NCI-H82 (cell line): ENCODE results near the gene JADE2.
A peak's percentile ranks its signal among the peaks of the same experiment; 100 is the strongest.
"Not testable (repeated sequence)": the region's sequence is repeated elsewhere in the genome, so short reads cannot be mapped to it uniquely, and the experiment has no call there.

Experiments used
- DNase-seq: peaks from one replicate; lab custom pipeline; 2025; lab: John Stamatoyannopoulos, UW

JADE2 gene

DNA sequence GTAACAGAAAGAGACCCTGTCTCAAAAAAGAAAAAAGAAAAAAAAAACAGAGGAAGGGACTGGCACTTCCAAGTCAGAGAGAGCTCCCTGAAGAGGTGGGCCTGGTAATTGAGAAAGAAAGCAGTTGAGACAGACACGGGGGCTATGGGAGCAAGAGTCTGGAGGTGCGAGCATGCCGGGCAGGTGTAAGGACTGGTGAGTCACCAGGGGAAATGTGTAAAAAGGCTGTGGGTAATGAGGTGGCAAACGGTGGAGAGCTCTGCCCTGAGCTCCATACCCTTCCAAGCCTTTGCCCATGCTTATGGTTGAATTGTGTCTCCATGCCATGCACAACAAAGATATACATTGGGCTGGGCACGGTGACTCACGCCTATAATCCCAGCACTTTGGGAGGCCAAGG, 18.0 kb upstream of the JADE2 start:
- no peak for DNase-seq

DNA sequence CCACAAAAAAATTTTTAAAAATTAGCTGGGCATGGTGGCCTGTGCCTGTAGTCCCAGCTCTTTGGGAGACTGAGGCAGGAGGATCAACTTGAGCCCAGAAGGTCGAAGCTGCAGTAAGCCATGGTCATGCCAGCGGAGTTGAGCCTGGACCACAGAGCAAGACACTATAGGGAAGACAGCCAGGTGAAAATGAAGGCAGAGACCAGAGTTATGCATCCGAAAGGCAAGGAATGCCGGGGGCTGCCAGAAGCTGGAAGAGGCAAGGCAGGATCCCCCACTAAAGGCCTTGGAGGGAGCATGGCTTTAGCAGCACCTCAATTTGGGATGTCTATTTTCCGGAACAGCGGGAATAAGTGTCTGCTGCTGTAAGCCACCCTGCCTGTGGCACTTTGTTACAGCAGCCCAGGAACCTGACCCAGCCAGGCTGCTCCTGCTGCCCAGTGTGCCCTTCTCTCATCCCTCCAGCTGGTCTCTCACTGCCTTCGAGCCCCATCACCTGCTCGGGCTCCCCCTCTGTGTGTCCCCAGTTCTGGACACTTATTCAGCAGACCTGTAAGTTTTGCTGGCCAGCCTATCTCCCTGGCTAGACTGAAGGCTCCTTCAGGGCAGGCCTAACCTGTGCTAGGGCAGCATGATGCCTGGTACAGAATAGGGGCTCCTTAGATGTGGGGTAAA, 16.8 kb upstream of the JADE2 start:
- DNase-seq = no peak

DNA sequence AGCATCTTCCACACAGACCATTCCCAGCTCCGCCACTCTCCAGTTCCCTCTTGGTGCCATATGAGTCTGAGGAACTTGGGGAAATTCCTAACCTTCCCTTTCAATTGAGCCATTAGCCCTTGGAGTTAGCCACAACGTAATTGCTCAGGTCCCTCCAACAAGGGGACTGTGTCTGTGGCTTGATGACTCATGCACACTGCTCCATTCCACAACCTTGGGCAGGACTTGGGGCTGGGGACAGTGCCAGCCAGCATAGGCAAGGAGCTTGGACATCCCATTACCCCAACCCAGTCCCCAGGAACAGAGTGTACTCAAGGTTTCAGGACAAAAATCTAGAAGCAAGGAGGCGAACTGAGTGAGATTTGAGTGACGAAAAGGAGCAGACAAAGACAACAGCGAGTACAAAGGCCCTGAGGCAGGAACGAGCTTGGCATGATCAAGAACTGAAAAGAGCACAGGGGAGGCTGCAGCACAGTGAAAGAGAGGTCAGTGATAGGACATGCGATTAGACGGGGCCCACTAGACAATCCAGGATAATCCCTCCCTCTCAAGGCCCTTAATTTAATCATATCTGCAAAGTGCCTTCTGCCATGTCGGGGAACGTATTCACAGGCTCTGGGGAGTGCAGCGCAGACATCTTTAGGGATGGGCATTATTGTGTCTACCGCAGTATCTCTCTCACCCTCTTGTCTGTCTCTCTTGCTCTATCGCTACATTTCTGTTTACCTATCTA, 16.0 kb upstream of the JADE2 start:
- DNase-seq = peak; percentile 98

DNA sequence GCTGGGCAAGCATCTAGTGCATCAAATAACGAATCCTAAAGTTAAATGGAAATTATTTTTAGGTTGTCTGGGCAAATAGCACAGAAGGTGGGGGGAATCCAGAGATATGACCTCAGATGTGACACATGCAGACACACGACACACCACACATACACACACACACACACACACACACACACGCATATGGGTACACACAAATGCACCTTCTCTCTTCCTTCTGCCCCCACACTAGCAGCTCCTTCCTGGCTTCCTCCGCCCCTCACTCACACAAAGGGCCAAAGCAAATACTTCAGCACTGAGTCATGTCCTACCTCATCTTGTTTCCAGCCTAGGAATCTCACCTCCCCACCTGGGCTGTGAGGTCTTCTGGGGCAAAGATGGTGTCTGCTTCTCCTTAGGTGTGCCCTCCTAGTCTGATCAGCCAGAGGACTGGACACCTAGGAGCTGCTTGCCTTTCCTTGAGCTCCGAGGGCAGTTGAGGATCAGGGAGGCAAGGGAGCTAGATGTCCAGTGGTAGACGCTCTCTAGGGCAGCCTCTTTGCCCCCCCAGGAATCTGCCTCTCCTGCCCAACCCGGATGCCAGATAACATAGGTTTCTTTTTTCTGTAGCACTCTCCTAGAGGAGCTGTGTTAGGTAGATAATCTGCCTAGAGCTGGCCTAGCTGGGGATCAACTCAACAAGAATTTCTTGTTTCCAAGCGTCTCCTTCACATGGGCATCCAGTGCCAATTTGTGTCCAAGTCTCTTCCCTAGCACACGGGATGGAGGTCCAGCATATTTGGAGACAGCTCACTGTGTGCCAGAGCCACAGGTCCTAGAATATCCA, 14.3 kb upstream of the JADE2 start:
- DNase-seq = no peak

DNA sequence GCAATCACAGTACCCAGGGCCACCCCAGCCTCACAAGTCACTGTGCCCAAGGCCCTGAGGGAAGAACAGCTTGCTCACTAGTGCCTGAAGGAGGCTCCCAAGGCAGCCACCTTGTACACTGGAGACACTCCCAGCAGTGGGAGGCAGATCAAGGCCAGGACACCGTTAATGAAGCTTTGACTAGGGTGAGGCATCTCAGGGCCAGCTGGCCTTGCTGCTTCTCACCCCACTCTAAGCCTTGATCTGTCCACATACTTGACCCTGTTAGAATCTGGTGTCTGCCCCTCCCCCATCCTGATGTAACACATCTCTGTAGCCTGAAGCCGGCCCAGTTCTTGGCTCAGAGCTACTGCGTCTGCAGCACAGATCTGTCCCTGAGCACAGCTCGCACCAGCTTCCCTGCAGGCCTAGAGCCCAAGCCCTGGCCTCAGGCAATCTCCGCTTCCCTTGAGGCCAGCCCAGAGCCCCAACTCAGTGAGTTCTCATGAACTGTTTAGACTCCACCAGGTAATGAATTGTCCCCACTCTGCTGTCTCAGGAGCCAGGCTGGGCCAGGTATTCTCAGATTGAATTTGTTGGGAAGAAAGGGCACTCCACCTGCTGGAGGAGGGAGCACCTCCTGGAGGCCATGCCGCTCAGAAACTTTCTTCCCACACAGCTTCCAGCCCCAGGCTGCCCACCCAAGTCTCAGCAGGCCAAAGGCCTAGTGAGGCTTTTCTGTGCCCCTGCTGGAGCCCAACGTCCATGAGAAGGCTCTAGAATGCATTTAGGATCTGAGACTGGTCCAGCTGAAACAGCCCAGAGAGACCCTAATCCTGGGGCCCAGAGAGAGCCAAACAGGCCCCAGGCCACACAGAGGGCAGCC, 13.4 kb upstream of the JADE2 start:
- DNase-seq = peak; percentile 87

DNA sequence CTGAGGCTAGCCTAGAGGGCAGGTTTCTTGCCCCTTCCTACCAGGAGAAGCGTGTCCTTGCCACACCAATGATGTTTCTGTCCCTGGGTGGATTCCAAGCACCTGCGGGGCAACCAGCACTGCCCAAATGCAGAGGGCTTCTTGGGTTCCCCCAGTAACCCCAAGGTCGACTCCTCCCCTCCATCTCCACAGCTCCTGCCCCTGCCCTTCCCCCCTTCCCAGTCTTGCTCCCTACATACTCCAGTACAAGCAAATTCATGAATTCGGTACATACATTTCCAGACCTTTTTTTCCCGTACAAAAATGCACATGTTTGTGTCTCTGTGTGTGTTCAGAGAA, 12.8 kb upstream of the JADE2 start:
- DNase-seq = peak; percentile 27

DNA sequence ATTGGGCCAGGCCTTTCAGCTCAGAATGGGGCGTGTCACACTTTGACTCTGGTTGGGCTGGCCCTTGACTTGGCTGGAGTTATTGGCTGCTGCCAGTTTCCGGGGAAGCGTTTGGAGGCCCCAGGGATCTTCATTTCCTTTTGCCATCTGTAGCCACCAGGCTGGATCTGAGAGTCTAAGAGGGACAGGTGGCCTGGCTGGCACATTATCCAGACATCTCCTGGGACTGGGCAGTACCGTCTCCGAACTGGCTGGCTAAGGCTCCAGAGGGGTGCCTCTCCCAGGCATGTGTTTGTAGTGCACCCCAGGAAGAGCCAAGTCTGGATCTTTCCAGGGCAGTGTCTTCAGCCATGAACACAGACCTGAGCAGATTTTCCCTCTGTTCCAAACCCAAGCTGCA, 9.7 kb upstream of the JADE2 start:
- DNase-seq = peak; percentile 33

DNA sequence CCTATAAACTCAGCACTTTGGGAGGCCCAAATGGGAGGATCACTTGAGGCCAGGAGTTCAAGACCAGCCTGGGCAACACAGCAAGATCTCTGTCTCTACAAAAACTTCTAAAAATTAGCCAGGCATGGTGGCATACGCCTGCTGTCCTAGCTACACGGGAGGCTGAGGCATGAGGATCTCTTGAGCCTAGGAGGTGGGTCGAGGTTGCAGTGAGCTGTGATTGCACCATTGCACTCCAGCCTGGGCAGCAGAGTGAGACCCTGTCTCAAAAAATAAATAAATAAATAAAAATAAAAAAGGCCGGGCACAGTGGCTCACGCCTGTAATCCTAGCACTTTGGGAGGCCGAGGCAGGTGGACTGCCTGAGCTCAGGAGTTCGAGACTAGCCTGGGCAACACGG, 8.5 kb upstream of the JADE2 start:
- DNase-seq = not testable (repeated sequence)

DNA sequence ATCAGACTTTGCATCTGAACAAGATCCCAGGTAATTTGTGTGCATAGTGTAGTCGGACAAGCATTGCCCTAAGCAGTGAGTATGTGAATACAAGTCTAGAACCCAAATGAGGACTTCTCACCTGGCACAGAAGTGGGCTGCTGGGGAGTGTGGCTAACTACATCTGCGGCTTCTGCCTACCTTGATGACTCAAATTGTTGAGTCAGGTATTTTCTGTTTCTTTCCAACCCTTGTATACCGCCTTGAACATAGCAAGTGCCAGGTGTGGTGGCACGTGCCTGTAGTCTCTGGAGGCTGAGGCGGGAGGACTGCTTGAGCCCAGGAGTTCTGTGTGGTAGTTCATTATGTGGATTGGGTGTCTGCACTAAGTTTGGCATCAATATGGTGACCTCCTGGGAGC, 7.9 kb upstream of the JADE2 start:
- DNase-seq = no peak

DNA sequence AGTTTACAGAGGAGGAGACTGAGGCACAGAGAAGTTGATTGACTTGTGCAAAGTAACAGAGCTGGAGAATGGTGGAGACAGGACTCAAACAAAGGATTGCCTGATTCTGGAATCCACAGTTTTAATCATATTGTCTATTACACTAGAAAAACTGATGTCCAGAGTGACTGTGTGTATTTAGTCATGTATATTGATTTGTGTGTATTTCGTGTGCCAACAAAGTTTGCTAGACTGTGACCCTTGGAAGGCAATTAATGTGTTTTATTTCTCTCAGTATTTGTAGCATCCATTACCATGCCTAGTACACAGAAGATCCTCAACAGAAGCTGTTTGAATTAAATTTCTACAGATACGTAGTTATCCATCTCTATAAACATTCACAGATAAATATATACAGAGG, 5.5 kb upstream of the JADE2 start:
- DNase-seq = no peak

DNA sequence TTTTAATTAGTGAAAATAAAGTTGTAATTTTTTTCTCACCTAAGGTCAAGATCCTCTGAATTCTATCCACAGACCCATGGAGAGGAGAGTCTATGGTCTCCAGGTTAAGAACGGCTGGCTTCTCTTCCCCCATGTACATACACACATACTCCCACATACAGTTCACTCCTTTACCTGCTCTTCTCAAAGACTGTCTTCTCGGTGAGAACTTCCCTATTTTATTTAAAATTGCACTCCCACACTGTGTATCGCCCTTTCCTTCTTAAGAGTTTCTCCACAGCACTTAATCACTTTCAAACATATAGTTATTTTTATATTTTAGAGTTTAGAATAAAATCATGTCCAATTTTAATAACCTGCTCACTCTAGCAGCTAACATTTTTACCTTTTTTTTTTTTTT, 3.6 kb upstream of the JADE2 start:
- no peak for DNase-seq

DNA sequence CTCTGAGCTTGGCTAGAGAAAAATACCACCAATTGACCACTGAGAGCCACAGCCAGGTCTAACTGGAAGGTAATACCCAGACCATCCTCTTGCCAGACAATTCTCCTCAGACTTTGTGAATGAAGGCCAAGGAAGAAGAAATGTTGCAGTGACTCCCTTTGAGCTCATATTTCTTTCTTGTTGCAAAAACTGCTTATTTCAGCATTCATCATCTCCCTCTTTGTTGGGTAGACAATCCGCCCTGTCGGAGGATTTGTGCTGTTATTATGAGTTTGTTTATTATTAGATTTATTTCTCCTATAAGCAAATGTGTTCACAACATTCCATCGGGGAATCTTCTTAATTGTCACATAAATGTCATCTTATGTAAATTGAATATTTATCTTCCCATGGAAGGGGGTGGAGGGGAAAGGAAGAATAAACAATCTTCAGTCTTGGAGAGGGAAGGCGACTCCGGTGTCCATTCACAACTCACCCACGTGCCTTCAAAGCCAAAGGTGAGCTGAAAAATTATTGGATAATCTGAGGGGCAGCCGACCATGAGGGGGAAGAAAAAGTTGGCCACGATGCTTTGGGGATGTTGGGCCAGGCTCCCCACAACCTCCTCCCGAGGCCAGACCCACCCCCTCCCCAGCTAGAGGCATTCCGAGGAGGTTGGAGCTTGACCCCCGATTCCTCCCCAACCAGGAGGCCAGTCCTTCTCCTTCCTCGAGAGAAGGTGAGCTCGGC, 1.8 kb upstream of the JADE2 start:
- no peak for DNase-seq

DNA sequence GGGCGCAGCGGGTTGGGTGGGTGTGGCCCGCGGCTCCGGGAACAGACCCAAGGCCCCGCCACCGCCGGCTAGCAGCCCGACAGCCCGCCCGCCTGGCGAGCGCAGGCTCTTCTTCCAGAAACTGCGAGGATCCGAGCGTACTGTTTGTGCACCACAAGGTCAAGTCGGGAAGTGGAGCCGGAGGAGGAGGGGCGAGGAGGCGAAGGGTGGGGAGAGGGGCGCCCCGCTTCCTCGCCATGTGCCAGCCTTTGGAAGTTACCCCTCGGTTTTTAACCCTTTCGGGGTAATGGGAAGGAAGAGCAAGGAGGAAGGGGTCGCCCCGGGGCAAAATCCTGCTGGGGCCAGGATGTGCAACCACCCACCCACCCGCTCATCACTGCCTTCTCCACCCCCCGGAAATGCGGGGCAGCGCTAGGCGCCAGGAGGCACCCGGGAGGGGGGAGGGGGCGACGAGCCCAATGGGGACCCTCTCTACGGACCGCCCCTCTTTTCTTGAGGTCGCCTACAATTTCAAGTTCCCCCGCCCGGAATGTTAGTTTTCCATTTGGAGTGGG, 1.1 kb upstream of the JADE2 start:
- DNase-seq = peak; percentile 82

DNA sequence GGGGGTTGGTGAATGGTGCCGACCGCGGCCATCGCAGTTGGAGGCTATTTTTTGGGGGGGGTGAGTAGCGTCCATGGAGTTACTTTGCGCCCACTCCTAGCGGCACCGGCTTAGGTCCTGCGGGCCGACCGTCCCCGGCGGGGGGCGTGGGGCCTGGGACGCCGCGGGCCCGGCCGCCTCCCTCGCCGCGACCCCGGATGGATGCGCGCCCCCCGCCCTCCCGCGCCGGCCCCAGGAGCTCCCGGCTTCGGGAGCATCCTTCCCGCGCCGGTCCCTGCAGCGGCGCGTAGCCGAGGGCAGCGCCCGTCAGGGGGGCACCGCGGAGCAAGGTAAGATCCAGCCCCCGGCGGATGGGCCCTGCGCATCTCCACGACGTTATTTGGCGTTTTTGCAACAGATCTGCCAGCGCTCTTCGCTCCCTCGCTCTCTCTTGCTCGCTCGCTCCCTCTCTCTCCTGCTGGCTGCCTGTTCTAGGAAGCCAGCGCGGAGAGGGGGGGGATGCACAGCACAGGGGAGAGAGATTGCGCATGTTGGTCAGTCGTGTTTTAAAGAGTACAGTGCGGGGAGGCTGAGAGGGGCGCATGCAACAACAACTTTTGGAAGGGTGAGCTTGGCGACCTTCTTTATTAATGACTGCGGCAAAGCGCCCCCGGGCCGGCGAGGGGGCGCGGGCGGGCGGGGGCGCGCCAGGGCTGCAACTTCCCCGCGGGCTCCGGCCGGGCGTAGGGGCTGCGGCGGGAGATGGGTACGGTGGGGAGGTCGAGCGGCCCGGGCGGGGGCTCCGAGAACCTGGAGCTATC, 413 bp downstream of the JADE2 start:
- peak; percentile 77 for DNase-seq

DNA sequence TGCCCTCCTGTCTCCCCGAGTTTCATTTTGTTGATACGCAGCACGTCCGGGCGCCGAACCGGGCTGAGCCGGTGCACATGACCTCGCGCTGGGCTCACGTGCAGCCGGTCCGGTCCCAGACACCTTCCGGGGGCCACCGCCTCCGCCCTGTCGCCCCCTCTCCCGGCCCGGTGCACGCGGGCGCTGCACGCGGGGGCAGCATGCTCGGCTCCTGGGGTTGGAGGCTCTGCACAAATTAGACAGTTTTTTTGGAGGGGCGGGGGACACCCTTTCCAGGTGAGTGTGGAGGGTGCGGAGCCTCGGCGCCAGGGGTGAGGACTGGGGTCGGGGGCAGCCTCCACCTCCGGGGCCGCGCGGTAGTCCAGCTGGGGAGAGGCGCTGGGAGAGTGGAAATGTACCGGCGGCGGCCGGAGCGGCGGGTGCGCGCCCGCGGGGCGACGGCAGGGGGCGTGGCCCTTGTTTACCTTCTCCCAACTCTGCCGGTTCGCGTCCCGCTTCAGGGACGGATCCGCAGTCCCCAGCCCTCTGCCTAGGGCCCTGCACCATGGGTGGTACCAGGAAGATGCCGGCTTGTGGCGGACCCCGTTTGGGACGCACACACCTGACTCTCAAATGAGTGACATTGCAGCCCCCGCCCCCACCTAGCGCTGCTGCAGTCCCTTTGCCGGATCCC, 1.1 kb downstream of the JADE2 start:
- peak; percentile 91 for DNase-seq

DNA sequence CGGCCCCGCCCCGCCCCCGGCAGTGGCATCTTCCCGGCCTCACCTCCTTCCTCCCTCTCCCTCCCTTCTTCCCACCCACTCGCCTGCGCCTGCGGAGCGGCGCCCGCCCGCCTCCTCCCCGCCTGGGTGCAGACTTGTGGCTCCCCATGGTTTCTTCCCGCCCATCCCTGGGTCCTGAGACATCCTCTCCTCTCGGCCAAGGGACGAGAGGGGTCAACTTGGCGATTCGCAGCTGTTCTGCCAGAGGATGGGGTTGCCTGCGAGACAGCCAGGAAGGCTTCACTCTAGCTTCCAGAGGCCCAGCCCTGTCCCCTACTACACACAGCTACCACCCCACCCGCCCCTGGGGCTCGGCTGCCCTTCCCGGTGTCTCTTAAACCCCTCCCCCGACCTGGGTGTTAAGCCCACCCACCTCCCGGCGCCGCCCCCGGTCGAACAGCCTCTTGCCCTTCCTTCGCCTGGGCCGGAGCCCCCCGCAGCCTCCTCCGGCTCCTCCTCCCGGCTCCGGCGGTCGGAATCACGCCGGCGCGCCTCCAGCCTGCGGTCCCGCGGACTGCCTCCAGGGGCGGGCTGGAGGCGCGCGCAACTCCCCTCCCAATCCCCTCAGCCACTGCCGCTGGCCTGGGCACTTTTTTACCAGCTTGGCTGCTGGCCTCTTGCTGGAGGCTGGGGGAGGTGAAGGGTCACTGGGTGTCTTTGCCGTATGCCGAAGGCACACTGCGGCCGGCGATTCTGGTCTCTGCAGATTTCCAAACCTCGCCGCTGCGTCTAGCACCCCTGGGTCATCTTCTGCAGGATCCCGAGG, 1.9 kb downstream of the JADE2 start:
- DNase-seq = peak; percentile 95

DNA sequence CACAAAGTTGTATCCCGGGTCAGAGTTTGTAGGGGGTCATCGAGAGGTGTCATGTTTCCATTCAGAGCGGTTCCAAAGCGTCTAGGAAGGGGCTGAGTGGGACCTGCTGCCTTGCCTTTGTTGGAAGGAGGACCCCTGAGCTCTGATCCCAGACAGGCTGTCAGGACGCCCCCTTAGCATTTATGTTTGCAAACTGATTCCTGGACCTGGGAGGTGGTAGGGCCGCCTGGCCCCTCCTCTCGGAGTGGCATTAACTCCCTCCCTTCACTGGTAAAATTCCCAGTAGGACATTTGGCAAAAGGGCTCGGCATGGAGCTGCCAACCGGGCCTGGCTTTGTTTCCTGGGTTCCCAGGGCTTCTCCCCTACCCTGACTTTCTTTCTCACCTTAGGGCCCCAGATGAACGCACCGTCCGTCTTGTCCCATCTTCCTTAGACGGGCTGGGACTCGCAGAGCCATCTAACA, 2.5 kb downstream of the JADE2 start:
- peak; percentile 44 for DNase-seq

DNA sequence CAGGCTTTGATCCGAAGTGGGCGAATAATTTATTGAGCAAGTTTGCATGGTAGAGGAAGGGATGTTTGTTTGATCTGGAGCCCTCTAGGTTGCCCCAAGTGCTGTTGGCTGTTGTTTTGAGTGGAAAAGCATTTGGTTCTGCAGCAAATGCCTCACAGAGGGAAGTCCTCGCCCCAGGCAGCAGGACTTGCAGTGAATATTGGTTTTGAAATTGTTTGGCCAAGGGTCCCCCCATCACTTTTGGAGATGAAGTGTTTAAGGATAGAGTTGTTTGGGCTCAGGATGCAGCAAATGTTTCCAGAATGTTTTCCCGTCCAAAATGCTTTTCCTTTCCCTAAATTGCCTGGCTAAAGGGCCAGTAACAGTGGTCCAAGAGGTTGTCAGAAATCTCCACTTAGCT, 3.1 kb downstream of the JADE2 start:
- no peak for DNase-seq

DNA sequence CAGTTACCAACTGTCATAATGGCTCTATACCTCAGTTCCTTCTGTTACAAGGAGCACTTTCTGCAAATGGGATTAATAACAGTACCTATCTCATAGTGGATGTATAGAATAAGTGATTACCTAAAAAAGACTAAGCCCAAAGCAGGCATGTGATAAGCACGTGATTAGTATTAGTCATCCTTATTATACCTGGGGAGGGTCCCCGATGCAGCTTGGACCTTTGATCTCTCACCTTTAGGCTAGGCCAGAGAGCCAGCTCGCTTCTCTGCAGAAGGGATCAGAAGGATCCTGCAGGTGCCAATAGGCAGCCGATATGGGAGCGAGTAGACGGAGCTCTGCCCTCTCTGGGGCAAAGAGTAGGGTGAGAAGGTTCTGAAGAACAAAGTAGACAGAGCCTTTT, 4.0 kb downstream of the JADE2 start:
- peak; percentile 29 for DNase-seq
